Gastrocnemius medialis (tissue), 4 donors: ENCODE data around the gene KRT15.

ENCODE experiments used
- CTCF ChIP-seq, 5 experiments: fragments of 450-650 bp in 3 of 5; fragments of 200-600 bp in 2 of 5; sonication (generic) in 2 of 5; IDR thresholded peaks in 4 of 5; conservative IDR thresholded peaks in 1 of 5; 1 replicate in 4 of 5; 2 replicates in 1 of 5; pipeline ENCODE4 v1.5.1; 2016 to 2019; ENCODE audit warnings: antibody characterized with exemption in 5 of 5, mild to moderate bottlenecking in 3 of 5, moderate library complexity in 3 of 5
- POLR2A ChIP-seq, 2 donors: fragments of 450-650 bp; IDR thresholded peaks; one replicate each; pipeline ENCODE4 v1.6.1; 2017; ENCODE audit warnings: antibody characterized with exemption in 2 of 2, mild to moderate bottlenecking in 2 of 2, moderate library complexity in 2 of 2

DNA sequence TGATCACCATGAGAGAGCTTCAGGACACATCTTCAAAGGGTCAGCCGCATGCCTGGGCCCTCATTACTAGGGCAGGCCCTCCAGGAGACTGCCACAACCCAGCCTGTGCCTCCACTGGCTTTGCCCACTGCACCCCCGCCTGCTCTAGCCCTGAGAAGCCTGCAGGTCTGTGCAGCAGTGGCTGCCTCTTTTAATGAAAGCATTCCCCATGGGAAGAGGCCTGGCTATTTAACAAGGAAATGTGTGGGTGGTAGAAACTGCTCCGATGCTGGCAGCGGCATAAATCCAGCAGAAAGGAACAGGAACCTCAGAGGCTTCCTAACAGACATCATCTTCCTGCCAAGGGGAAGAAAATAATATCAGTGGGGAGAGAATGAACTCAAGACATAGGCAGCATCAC, 51.1 kb downstream of the KRT15 start:
- no peak for TF ChIP-seq POLR2A (IDR thresholded peaks at IDR 0.05)
- TF ChIP-seq CTCF (IDR thresholded peaks at IDR 0.05 in 4 of 5, conservative IDR thresholded peaks at IDR 0.05 in 1 of 5): no peak
